Mesenchymal stem cell (in vitro differentiated cells and primary cell): ENCODE data around the gene PTPRR.

Experiments used
- DNase-seq: peaks from one replicate; pipeline ENCODE4 v3.0.0-alpha.2; 2013
- H2AFZ ChIP-seq: one replicate; pipeline ENCODE4 v1.6.1; 2013; ENCODE audit warnings: low read depth, mild to moderate bottlenecking, control low read depth, inconsistent platforms, low read length, moderate library complexity
- H2AK5ac ChIP-seq: 2 replicates; pipeline ENCODE4 v1.6.1; 2013; ENCODE audit warnings: low read length, moderate library complexity, mild to moderate bottlenecking, inconsistent platforms; ENCODE audit not compliant: severe bottlenecking
- H2BK120ac ChIP-seq: one replicate; pipeline ENCODE4 v1.6.1; 2013; ENCODE audit warnings: low read depth, mild to moderate bottlenecking, inconsistent platforms, low read length, moderate library complexity
- H2BK12ac ChIP-seq, 2 experiments: one replicate each; pipeline ENCODE4 v1.6.1; 2013; ENCODE audit warnings: inconsistent platforms in 2 of 2, low read length in 2 of 2, mild to moderate bottlenecking in 2 of 2, moderate library complexity in 2 of 2, control low read depth in 1 of 2
- H2BK15ac ChIP-seq: one replicate; pipeline ENCODE4 v1.6.1; 2013; ENCODE audit warnings: mild to moderate bottlenecking, low read depth, inconsistent platforms; ENCODE audit not compliant: poor library complexity, severe bottlenecking
- H2BK5ac ChIP-seq: 2 replicates; pipeline ENCODE4 v1.6.1; 2013; ENCODE audit warnings: low read depth, mild to moderate bottlenecking, low read length, control low read depth, inconsistent platforms; ENCODE audit not compliant: poor library complexity, severe bottlenecking
- H3K14ac ChIP-seq, 2 experiments: one replicate each; pipeline ENCODE4 v1.6.1; 2013; ENCODE audit warnings: inconsistent platforms in 2 of 2, low read length in 2 of 2, control low read depth in 1 of 2, mild to moderate bottlenecking in 1 of 2, moderate library complexity in 1 of 2
- H3K18ac ChIP-seq, 2 experiments: one replicate each; pipeline ENCODE4 v1.6.1; 2013; ENCODE audit warnings: inconsistent platforms in 2 of 2, low read length in 2 of 2, control low read depth in 1 of 2, low read depth in 1 of 2, mild to moderate bottlenecking in 1 of 2
- H3K23ac ChIP-seq, 2 experiments: one replicate each; pipeline ENCODE4 v1.6.1; 2013; ENCODE audit warnings: inconsistent platforms in 2 of 2, low read length in 2 of 2, mild to moderate bottlenecking in 2 of 2, moderate library complexity in 2 of 2, control low read depth in 1 of 2
- H3K27ac ChIP-seq: 2 replicates; pipeline ENCODE4 v1.5.1; 2013; ENCODE audit warnings: mild to moderate bottlenecking, moderate library complexity, low read length, control low read depth, inconsistent platforms; ENCODE audit not compliant: poor library complexity, severe bottlenecking
- H3K27me3 ChIP-seq, 2 experiments: 2 replicates each; pipeline versions ENCODE4 v1.6.1 to v1.7.0; 2013; ENCODE audit warnings: low read length in 2 of 2, mild to moderate bottlenecking in 2 of 2, moderate library complexity in 2 of 2, control low read depth in 1 of 2, inconsistent platforms in 1 of 2; ENCODE audit not compliant: control insufficient read depth in 1 of 2, insufficient read depth in 1 of 2
- H3K36me3 ChIP-seq, 2 experiments: 2 replicates each; pipeline versions ENCODE4 v1.6.1 to v1.7.0; 2013; ENCODE audit warnings: low read length in 2 of 2, control low read depth in 1 of 2, inconsistent platforms in 1 of 2, low read depth in 1 of 2, mild to moderate bottlenecking in 1 of 2; ENCODE audit not compliant: insufficient read depth in 2 of 2, control insufficient read depth in 1 of 2
- H3K4ac ChIP-seq, 2 experiments: one replicate each; pipeline ENCODE4 v1.6.1; 2013; ENCODE audit warnings: inconsistent platforms in 2 of 2, low read length in 2 of 2, mild to moderate bottlenecking in 2 of 2, moderate library complexity in 2 of 2, control low read depth in 1 of 2, low read depth in 1 of 2
- H3K4me1 ChIP-seq: 2 replicates; pipeline ENCODE4 v1.6.1; 2013; ENCODE audit warnings: low read depth, low read length, control low read depth; ENCODE audit not compliant: control insufficient read depth, insufficient read depth
- H3K4me2 ChIP-seq: 2 replicates; pipeline ENCODE4 v1.6.1; 2013; ENCODE audit warnings: low read length, mild to moderate bottlenecking, inconsistent platforms; ENCODE audit not compliant: poor library complexity, severe bottlenecking
- H3K4me3 ChIP-seq, 2 experiments: 2 replicates each; pipeline versions ENCODE4 v1.5.1 to v1.7.0; 2013; ENCODE audit warnings: low read length in 2 of 2, mild to moderate bottlenecking in 2 of 2, control low read depth in 1 of 2, low read depth in 1 of 2; ENCODE audit not compliant: insufficient read depth in 1 of 2
- H3K79me1 ChIP-seq: replicated peaks from 2 replicates; pipeline ENCODE4 v1.6.1; 2013; ENCODE audit warnings: mild to moderate bottlenecking, control low read depth, low read length, inconsistent platforms; ENCODE audit not compliant: poor library complexity, severe bottlenecking
- H3K9ac ChIP-seq: 2 replicates; pipeline ENCODE4 v1.7.0; 2013; ENCODE audit warnings: mild to moderate bottlenecking, low read length, moderate library complexity
- H3K9me3 ChIP-seq: 2 replicates; pipeline ENCODE4 v1.7.0; 2013; ENCODE audit warnings: mild to moderate bottlenecking, low read length; ENCODE audit not compliant: control insufficient read depth
- H4K8ac ChIP-seq: one replicate; pipeline ENCODE4 v1.6.1; 2013; ENCODE audit warnings: inconsistent platforms, mild to moderate bottlenecking, low read length, moderate library complexity
- H4K91ac ChIP-seq: one replicate; pipeline ENCODE4 v1.6.1; 2013; ENCODE audit warnings: mild to moderate bottlenecking, low read length, inconsistent platforms
- WGBS: methylation state at CpG from one replicate; pipeline ENCODE4 v1.1.7; 2013; ENCODE audit warnings: mixed read lengths; 5-methylcytosine and 5-hydroxymethylcytosine counted together

Gene PTPRR

DNA sequence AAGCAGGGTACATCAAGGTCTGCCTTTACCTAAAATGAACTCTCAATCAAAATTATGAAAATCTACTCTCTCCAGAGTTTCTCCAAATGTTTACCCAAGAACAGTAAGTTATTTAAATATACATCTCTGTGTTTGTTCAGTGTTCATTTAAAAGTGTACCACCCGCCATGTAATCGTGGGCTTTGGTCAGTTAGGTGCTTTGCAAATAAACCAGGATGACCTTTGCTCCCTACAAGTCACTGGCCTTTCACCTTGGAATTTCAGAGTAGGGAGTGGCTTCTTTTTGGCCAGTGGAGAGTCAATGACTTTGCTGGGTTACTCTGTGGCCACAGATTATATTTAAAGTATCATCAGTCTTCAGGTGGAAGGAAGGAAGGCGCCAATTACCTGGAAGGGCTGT lies 208.7 kb downstream of the PTPRR start:
- WGBS, result 85% methylated on average over 3 of the region's 3 CpGs
- no peak overlapping the region for H2AK5ac ChIP-seq

DNA sequence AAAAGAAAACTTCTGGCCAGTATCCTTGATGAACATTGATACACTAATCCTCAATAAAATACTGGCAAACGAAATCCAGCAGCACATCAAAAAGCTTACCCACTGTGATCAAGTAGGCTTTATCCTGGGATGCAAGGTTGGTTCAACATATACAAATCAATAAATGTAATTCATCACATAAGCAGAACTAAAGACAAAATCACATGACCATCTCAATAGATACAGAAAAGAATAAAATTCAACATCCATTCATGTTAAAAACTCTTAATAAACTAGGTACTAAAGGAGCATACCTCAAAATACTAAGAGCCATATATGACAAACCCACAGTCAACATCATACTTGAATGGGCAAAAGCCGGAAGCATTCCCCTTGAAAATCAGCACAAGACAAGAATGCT lies 211.5 kb downstream of the PTPRR start:
- 87% methylated on average over 2 of the region's 2 CpGs for WGBS
- H3K4me2 ChIP-seq, result no peak overlapping the region

More for the DNA sequence above, 208.7 kb downstream of the PTPRR start:
- H3K27ac ChIP-seq, result no peak overlapping the region
- no peak overlapping the region for H3K4ac ChIP-seq
- no peak overlapping the region for H4K8ac ChIP-seq
- no peak overlapping the region for H2AFZ ChIP-seq
- H3K36me3 ChIP-seq, result no peaks in the 10 kb centered on the region
- no peak overlapping the region for H3K4me3 ChIP-seq
- H4K91ac ChIP-seq, result no peak overlapping the region
- no peaks in the 10 kb centered on the region for H3K27me3 ChIP-seq
- no peak overlapping the region for H3K14ac ChIP-seq
- no peak overlapping the region for H2BK120ac ChIP-seq
- no peak overlapping the region for H2BK12ac ChIP-seq
- no peak overlapping the region for H2BK5ac ChIP-seq
- no peak overlapping the region for H3K4me2 ChIP-seq
- no peak overlapping the region for H2BK15ac ChIP-seq
- H3K79me1 ChIP-seq, result no peaks in the 10 kb centered on the region
- no peak overlapping the region for H3K23ac ChIP-seq
- no peaks in the 10 kb centered on the region for H3K4me1 ChIP-seq
- no peak overlapping the region for H3K18ac ChIP-seq
- DNase-seq, result no peak
- no peaks in the 10 kb centered on the region for H3K9me3 ChIP-seq
- no peak overlapping the region for H3K9ac ChIP-seq

DNA sequence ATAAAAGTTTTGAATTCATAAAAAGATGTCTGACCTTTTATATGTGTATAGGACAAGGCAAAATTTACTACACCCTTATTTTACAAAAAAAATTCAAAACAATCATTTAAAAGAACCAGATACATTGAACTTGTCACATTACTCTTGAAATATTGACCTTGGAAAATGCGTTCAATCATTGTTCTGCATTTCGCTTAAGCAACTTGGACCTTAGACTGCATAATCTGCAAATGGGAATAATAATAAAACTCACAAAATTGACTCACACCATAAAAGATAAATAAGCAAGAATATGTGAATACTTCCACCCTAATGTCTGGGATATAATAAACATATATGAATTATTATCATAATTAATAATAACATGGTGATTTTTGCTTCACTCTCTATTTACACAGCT lies 213.9 kb downstream of the PTPRR start:
- Histone ChIP-seq H3K79me1 (no peaks in the 10 kb centered on the region), H4K91ac (no peak overlapping the region), H2BK12ac (no peak overlapping the region), H2BK5ac (no peak overlapping the region), H3K4me2 (no peak overlapping the region), H3K27ac (no peak overlapping the region), H2BK120ac (no peak overlapping the region), H3K4me1 (no peaks in the 10 kb centered on the region), H2AK5ac (no peak overlapping the region), H3K4me3 (no peak overlapping the region), H3K18ac (no peak overlapping the region), H4K8ac (no peak overlapping the region), H2AFZ (no peak overlapping the region), H3K23ac (no peak overlapping the region), H3K4ac (no peak overlapping the region), H3K14ac (no peak overlapping the region), H3K9me3 (no peaks in the 10 kb centered on the region), H3K36me3 (no peaks in the 10 kb centered on the region), H2BK15ac (no peak overlapping the region), H3K9ac (no peak overlapping the region), H3K27me3 (no peaks in the 10 kb centered on the region)
- WGBS, result 94% methylated on average over 2 of the region's 2 CpGs
- DNase-seq, result no peak

More for the DNA sequence above, 211.5 kb downstream of the PTPRR start:
- Histone ChIP-seq H3K14ac (no peak overlapping the region), H3K27ac (no peak overlapping the region), H3K4me1 (no peaks in the 10 kb centered on the region), H2BK12ac (no peak overlapping the region), H3K9ac (no peak overlapping the region), H4K91ac (no peak overlapping the region), H2BK15ac (no peak overlapping the region), H3K4me3 (no peak overlapping the region), H2BK5ac (no peak overlapping the region), H3K9me3 (no peaks in the 10 kb centered on the region), H3K4ac (no peak overlapping the region), H3K18ac (no peak overlapping the region), H4K8ac (no peak overlapping the region), H2AK5ac (no peak overlapping the region), H3K79me1 (no peaks in the 10 kb centered on the region), H3K36me3 (no peaks in the 10 kb centered on the region), H2AFZ (no peak overlapping the region), H3K23ac (no peak overlapping the region), H3K27me3 (no peaks in the 10 kb centered on the region), H2BK120ac (no peak overlapping the region)
- DNase-seq, result no peak

DNA sequence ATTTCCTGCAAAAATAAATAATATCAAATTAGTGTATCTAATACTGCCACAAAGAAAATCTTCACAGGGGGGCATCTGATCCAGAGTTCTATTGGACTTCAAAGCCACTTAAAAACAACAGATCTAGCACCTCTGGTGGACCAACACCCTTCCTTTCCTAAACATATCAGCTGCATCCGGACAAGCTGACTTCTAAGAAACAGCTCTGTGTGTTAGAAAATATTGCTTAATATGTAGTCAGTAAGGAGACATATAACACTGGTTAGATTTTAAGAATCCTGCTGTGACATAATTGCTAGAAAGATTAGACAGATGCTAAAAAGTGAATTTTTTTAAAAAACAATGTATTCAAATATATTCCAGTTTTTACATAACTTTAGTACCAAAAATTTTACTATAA lies 222.2 kb downstream of the PTPRR start:
- no peak overlapping the region for H3K27ac ChIP-seq
- H2BK120ac ChIP-seq, result no peak overlapping the region
- no peak for DNase-seq
- H2BK15ac ChIP-seq, result no peak overlapping the region
- no CpG with 5 or more reads among the region's 1 CpG for WGBS
- no peak overlapping the region for H2AFZ ChIP-seq
- no peak overlapping the region for H2BK5ac ChIP-seq
- H3K79me1 ChIP-seq, result no peaks in the 10 kb centered on the region
- H2BK12ac ChIP-seq, result no peak overlapping the region
- no peak overlapping the region for H3K23ac ChIP-seq
- H3K14ac ChIP-seq, result no peak overlapping the region
- H3K4me3 ChIP-seq, result no peak overlapping the region
- no peak overlapping the region for H3K4me2 ChIP-seq
- H3K9me3 ChIP-seq, result no peaks in the 10 kb centered on the region
- no peaks in the 10 kb centered on the region for H3K27me3 ChIP-seq
- no peak overlapping the region for H4K8ac ChIP-seq
- no peak overlapping the region for H2AK5ac ChIP-seq
- no peak overlapping the region for H3K9ac ChIP-seq
- H3K18ac ChIP-seq, result no peak overlapping the region
- H3K4ac ChIP-seq, result no peak overlapping the region
- H4K91ac ChIP-seq, result no peak overlapping the region
- no peaks in the 10 kb centered on the region for H3K4me1 ChIP-seq
- no peaks in the 10 kb centered on the region for H3K36me3 ChIP-seq
